NCI-H82 (cell line): ENCODE results near the gene CCN5.
"Not testable (repeated sequence)": the region's sequence is repeated elsewhere in the genome, so short reads cannot be mapped to it uniquely, and the experiment has no call there.

Experiments
- DNase-seq: peaks from one replicate; lab custom pipeline; 2025; lab: John Stamatoyannopoulos, UW

The CCN5 gene

GRCh38 chr20:44714701-44715498 lies at the start of gene CCN5:
Gene CCN5 (plus strand): TSS chr20:44715369. CDS start chr20:44715391, 22 bp downstream.
- no peak for DNase-seq

- DNase-seq = peak; percentile 30
These were observed 49.1 kb upstream of the CCN5 start for GRCh38 chr20:44666066-44666465.

- not testable (repeated sequence) for DNase-seq
These were observed 44.3 kb upstream of the CCN5 start for GRCh38 chr20:44670851-44671250.

- not testable (repeated sequence) for DNase-seq
These were observed 43.6 kb upstream of the CCN5 start for GRCh38 chr20:44671541-44671940.

- peak; percentile 44 for DNase-seq
These were observed 42.8 kb upstream of the CCN5 start for GRCh38 chr20:44672318-44672902.

GRCh38 chr20:44678242-44678641 lies 36.9 kb upstream of the CCN5 start:
- DNase-seq = no peak

GRCh38 chr20:44678990-44679611 lies 36.1 kb upstream of the CCN5 start:
- DNase-seq = no peak

GRCh38 chr20:44681796-44682566 lies 33.2 kb upstream of the CCN5 start:
- DNase-seq = no peak

GRCh38 chr20:44683263-44684046 lies 31.7 kb upstream of the CCN5 start:
- peak; percentile 81 for DNase-seq

GRCh38 chr20:44684047-44684967 lies 30.9 kb upstream of the CCN5 start:
- DNase-seq = no peak

GRCh38 chr20:44686934-44687333 lies 28.2 kb upstream of the CCN5 start:
- DNase-seq = no peak

- DNase-seq = no peak
These were observed 27.0 kb upstream of the CCN5 start for GRCh38 chr20:44688053-44688625.

GRCh38 chr20:44689809-44690208 lies 25.4 kb upstream of the CCN5 start:
- no peak for DNase-seq

GRCh38 chr20:44690781-44691423 lies 24.3 kb upstream of the CCN5 start:
- no peak for DNase-seq

- no peak for DNase-seq
These were observed 23.4 kb upstream of the CCN5 start for GRCh38 chr20:44691424-44692423.

GRCh38 chr20:44692932-44693480 lies 22.2 kb upstream of the CCN5 start:
- DNase-seq = no peak

GRCh38 chr20:44693627-44694026 lies 21.5 kb upstream of the CCN5 start:
- no peak for DNase-seq

- DNase-seq = no peak
These were observed 21.0 kb upstream of the CCN5 start for GRCh38 chr20:44694159-44694558.
